ENCODE results near the gene NT5C1B.

- TF ChIP-seq CTCF (IDR thresholded peaks at IDR 0.05) (no peak), POLR2A (IDR thresholded peaks at IDR 0.05) (no peak)
Observed at GRCh38 chr2:18599509-18600254, 10.3 kb upstream of the NT5C1B start.
